HG02870 (cell line): ENCODE measurements around the gene P2RX2.

Source experiments
- ATAC-seq: cut with Tn5 transposase; IDR thresholded peaks from one replicate; pipeline ENCODE4 v1.9.1; 2021; ENCODE audit warnings: mild to moderate bottlenecking, moderate library complexity; ENCODE audit not compliant: unreplicated experiment

Gene P2RX2

DNA sequence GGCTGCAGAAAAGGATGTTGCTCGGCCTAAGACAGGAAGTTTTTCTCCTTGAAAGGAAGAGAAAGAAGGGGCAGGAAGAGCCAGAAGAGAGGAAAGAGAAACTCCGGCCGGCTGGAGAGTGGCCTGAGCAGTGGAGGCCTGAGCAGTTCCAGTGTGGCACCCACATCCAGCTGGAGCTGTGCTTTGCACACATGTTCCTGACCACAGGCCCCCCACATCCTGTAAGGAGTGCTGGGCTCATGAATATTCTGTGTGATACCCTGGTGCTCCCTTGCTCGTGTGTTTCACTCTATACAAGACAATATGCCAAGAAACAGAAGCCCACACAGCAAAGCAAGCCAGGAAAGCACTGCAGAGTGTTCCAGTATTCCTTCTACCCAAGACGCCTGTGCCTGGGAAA is 41.5 kb downstream of the P2RX2 start:
- ATAC-seq: no peak

DNA sequence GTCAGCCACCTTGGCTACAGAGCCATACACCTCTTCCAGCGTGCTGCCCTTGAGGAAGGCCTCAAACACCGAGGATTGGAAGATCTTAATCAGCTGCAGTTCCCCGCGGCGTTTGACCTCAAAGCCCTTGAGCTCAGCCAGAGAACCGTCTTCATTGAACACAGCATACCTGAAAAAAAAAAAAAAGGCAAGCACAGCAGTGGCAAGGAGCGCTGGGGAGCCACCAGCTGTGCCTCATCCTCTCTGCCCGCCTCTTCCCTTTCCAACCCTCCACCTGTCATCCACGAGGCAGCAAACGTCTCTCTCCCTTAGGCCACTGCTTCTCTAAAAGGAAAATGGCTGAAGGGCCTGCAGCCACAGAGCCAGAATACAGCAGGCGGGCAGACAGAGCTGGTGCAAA is 42.4 kb downstream of the P2RX2 start:
- no peak for ATAC-seq

DNA sequence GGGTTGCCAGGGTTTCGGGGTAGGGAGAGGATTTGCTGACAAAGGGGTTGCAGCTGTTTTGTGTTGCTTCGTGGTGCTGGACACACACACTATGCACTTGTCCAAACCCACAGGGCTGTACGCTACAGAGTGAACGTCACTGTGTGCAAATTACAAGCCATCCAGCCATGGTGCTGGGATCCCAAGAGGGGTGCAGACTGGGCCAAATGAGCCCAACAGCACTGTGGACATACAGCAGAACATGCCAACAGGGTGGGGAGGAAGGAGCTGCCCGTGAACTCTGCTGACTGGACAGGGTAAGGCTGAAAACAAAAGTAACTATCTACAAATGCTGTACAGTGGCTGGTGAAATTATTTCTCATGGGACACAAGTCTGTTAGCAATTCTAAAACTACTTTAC is 43.4 kb downstream of the P2RX2 start:
- ATAC-seq: no peak

DNA sequence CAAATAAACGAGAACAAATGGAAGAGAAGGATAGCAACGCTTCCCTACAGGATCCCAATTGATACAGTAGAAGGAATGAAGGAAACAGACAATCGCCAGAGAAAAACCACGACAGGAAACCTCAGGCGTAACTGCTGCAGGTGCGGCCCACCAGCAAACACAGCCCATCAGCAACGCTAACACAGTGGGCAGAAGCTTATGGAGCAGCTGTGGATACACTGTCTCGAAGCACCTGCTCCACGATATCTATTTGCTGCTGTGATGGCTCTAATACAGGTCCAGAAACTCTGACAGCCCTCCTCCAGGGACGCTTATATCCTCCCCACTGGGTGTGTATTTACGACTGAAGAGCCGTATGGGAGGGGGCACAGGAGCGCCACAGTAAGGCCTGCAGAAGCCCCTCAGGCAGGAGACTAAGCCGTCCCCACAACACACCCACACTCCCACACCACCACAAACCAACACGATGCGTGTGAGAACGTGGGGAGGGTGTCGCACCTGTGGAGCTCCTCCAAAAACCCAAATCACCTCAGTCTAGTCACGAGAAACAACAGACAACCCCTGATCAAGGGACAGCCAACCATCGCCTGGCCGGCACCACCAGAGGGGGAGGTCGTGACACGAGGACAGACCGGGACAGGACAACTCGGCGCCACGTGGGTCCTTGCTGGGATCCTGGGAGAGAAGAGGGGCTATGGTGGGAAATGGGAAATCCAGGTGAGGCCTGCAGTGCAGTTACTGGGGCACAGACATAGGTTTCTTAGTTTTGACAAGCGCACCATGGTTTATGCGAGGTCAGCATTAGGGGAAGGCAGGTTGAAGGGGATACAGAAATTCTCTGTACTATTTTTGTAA is 44.6 kb downstream of the P2RX2 start:
- ATAC-seq: no peak

DNA sequence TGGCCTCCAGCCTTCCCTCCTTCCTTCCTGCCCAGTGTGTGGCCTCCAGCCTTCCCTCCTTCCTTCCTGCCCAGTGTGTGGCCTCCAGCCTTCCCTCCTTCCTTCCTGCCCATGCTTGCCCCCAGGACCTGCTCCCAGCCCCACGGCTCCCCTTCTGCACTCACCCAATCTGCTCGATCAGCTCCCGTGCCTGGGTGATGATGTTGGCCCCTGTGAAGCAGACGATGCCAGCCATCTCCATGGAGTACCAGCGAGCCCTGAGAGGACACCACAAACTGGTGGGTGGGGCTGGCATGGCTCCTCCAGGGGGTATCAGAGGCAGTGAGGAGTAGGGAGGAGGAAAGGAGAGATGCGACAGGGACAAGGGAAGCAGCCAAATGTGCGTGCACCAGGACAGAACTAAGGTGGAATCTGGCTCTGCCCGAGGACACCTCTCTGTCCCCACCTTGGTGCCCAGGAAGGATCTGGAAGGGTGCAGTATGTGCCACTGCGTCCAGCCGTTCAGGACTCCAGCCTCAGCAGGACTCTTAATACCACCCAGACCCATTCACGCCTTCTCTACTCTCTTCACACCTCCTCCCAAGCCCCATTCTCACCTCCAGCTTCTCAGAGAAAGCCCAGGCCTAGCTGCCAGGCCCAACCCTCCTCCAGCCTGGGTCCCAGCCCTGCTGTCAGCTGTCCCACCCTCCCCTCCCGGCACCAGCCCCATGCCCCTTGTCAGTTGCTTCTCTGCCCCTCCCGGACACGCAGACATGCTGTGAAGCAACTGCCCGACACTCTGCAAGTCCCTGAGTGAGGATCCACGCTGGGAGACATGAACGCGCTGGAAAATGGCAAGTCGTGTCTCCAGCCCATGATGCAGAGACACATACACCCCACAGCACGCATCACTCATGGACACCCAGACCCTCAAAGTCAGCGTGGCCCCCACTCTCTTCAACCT is 45.9 kb downstream of the P2RX2 start:
- ATAC-seq: no peak

DNA sequence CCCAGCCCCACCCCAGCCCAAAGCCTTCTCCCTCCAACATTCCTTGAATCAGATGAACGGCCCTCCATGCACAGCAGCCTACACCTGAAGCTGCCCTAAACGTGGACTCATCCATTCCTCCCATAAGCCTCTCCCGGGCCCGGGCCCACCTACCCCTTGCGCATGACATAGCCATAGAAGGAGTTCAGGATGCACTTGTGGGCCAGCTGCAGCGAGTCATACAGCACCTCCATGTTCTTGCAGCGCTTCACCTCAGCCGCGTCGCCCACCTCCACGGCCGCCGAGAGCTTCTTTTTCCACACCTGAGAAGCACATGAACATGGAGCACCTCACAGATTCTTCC is 46.5 kb downstream of the P2RX2 start:
- ATAC-seq: no peak

DNA sequence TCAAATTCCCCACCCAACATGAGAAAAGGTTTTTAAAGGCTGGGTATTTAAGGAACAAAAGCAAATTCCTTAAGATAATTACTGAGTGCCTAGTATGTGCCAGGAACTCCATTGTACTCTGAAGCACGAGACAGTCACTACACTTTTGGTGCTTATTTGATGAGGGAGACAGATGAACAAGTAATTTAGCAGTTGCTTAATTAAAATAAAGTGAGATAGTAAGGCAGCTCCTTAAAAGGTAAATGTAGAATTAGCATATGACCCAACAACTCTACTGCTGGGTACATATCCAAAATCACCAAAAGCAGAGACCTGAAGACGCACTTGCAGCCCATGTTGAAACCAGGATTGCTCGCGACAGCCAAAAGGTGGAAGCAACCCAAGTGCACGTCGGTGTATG is 47.2 kb downstream of the P2RX2 start:
- no peak for ATAC-seq

DNA sequence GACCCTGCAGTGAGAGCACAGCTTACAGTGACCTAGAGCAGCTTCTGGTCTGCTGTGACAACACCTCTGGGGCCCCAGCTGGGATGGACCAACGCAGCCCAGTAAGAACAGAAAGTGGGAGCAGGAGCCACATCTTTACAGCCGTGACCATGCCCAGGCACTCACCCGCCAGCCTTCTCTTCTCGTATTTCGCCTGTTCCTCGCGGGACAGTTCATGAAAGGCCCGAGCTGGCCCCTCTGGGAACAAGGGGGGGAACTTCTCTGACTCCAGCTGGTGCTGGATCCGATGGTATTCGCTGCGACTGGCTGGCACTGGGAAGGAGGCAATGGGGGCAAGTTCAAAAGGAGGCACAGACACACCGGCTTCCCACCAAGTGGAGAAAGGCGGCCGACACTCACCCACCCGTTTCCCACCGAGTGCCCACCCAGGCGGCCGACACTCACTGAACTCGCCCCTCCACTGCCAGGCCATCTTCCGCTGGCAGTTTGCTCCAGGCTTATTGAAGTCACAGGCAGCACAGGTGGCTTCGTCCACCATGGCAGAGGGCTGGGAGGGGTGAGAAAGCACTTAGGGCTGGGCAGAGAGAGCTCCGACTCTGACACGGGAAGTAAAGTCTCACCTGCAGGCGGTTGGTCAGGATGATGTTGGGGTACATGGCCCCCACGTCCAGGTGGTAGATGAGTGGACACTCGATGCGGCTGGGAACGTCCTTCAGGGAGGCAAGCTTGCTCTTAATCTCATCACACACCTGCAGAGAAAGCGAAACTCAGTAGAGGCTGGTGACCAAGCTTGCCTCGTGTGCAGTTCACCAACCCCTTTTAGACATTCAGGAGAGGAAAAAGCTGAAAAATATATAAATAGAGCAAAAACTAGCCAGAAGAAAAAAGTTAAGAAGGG is 49.9 kb downstream of the P2RX2 start:
- no peak for ATAC-seq

DNA sequence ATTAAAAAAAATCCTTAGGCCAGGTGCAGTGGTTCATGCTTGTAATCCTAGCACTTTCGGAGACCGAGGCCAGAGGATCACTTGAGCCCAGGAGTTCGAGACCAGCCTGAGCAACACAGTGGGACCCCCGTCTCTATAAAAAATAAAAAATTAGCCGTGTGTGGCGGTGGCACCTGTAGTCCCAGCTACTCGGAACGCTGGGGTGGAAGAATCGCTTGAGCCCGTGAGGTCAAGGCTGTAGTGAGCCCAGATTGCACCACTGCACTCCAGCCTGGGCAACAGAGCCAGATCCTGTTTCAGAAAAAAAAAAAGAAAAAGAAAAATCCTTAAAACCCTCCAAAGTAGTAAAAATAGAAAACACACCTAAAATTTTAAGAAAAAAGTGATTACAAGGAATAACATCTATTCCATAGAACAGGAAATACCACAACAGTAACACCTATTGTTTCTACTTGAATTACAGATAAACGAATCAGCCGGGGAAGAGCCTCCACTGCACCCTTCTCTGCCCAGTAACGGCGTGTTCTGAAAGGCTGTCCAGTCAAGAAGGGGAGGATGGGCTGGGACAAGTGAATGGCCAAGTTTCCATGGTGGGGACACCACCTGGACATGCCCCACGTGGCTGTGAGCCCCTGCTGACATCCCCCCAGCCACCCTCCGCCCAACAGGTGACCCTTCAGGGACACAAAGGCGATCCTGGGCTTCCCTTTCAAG is 50.7 kb downstream of the P2RX2 start:
- no peak for ATAC-seq
